Ishikawa (cell line): ENCODE measurements around the gene POGZ.

Experiments used
- CEBPB ChIP-seq: IDR thresholded peaks from 2 replicates; pipeline ENCODE4 v1.6.1; 2012
- CREB1 ChIP-seq: IDR thresholded peaks from 2 replicates; pipeline ENCODE4 v1.6.1; 2012; ENCODE audit warnings: low read depth
- EGR1 ChIP-seq: IDR thresholded peaks from 2 replicates; pipeline ENCODE4 v1.6.1; 2012
- EP300 ChIP-seq: IDR thresholded peaks from 2 replicates; pipeline ENCODE4 v1.6.1; 2012; ENCODE audit warnings: borderline replicate concordance
- FOXM1 ChIP-seq: IDR thresholded peaks from 2 replicates; pipeline ENCODE4 v1.6.1; 2012; ENCODE audit warnings: low read depth, borderline replicate concordance
- MAX ChIP-seq: IDR thresholded peaks from 2 replicates; pipeline ENCODE4 v1.6.1; 2012
- NFIC ChIP-seq: IDR thresholded peaks from 2 replicates; pipeline ENCODE4 v1.6.1; 2012
- RAD21 ChIP-seq: IDR thresholded peaks from 2 replicates; pipeline ENCODE4 v1.6.1; 2012; ENCODE audit warnings: low read depth
- REST ChIP-seq: IDR thresholded peaks from 2 replicates; pipeline ENCODE4 v1.6.1; 2012; ENCODE audit warnings: low read depth, mild to moderate bottlenecking
- TAF1 ChIP-seq: IDR thresholded peaks from 2 replicates; pipeline ENCODE4 v1.6.1; 2012; ENCODE audit warnings: low read depth, mild to moderate bottlenecking
- TCF12 ChIP-seq: IDR thresholded peaks from 2 replicates; pipeline ENCODE4 v1.6.1; 2012; ENCODE audit warnings: low read depth
- TEAD4 ChIP-seq: IDR thresholded peaks from 2 replicates; pipeline ENCODE4 v1.6.1; 2012
- USF1 ChIP-seq: IDR thresholded peaks from 2 replicates; pipeline ENCODE4 v1.6.1; 2012
- YY1 ChIP-seq: IDR thresholded peaks from 2 replicates; pipeline ENCODE4 v1.6.1; 2012; ENCODE audit warnings: low read depth
- ZBTB7A ChIP-seq: IDR thresholded peaks from 2 replicates; pipeline ENCODE4 v1.6.1; 2012; ENCODE audit warnings: low read depth

The POGZ gene

GRCh38 chr1:151491641-151492040, 32.3 kb upstream of the POGZ start:
- TF ChIP-seq EP300 = no peak
- no peak for TF ChIP-seq REST
- no peak for TF ChIP-seq EGR1
- no peak for TF ChIP-seq NFIC
- TF ChIP-seq FOXM1 = no peak
- TF ChIP-seq CEBPB = no peak

GRCh38 chr1:151486557-151486956, 27.3 kb upstream of the POGZ start:
- TF ChIP-seq YY1 (no peak), TCF12 (no peak), ZBTB7A (no peak), FOXM1 (no peak)

- no peak for TF ChIP-seq REST
- TF ChIP-seq EP300 = no peak
- TF ChIP-seq TAF1 = no peak
These were observed 26.5 kb upstream of the POGZ start for GRCh38 chr1:151485685-151486255.

GRCh38 chr1:151482017-151482416, 22.7 kb upstream of the POGZ start:
- no peak for TF ChIP-seq RAD21
- TF ChIP-seq ZBTB7A = no peak
- TF ChIP-seq CEBPB = no peak
- no peak for TF ChIP-seq YY1
- no peak for TF ChIP-seq EGR1
- TF ChIP-seq FOXM1 = no peak
- TF ChIP-seq USF1 = no peak
- TF ChIP-seq TCF12 = no peak
- TF ChIP-seq MAX = no peak
- no peak for TF ChIP-seq EP300
- no peak for TF ChIP-seq CREB1
- no peak for TF ChIP-seq REST
- TF ChIP-seq NFIC = no peak
- no peak for TF ChIP-seq TAF1
- no peak for TF ChIP-seq TEAD4

- TF ChIP-seq USF1 (no peak), MAX (no peak), TCF12 (no peak), ZBTB7A (no peak), CREB1 (no peak), TEAD4 (no peak), TAF1 (no peak), YY1 (no peak), CEBPB (no peak), EGR1 (no peak), RAD21 (no peak), FOXM1 (no peak), NFIC (no peak), REST (no peak), EP300 (no peak)
These were observed 20.2 kb upstream of the POGZ start for GRCh38 chr1:151479462-151479861.
